Ishikawa (cell line): Measurements from ENCODE around the gene SMPX.

ENCODE experiments used
- CEBPB ChIP-seq: IDR thresholded peaks from 2 replicates; pipeline ENCODE4 v1.6.1; 2012
- CREB1 ChIP-seq: IDR thresholded peaks from 2 replicates; pipeline ENCODE4 v1.6.1; 2012; ENCODE audit warnings: low read depth
- EGR1 ChIP-seq: IDR thresholded peaks from 2 replicates; pipeline ENCODE4 v1.6.1; 2012
- EP300 ChIP-seq: IDR thresholded peaks from 2 replicates; pipeline ENCODE4 v1.6.1; 2012; ENCODE audit warnings: borderline replicate concordance
- FOXM1 ChIP-seq: IDR thresholded peaks from 2 replicates; pipeline ENCODE4 v1.6.1; 2012; ENCODE audit warnings: low read depth, borderline replicate concordance
- NFIC ChIP-seq: IDR thresholded peaks from 2 replicates; pipeline ENCODE4 v1.6.1; 2012
- RAD21 ChIP-seq: IDR thresholded peaks from 2 replicates; pipeline ENCODE4 v1.6.1; 2012; ENCODE audit warnings: low read depth
- REST ChIP-seq: IDR thresholded peaks from 2 replicates; pipeline ENCODE4 v1.6.1; 2012; ENCODE audit warnings: low read depth, mild to moderate bottlenecking
- TAF1 ChIP-seq: IDR thresholded peaks from 2 replicates; pipeline ENCODE4 v1.6.1; 2012; ENCODE audit warnings: low read depth, mild to moderate bottlenecking
- TCF12 ChIP-seq: IDR thresholded peaks from 2 replicates; pipeline ENCODE4 v1.6.1; 2012; ENCODE audit warnings: low read depth
- TEAD4 ChIP-seq: IDR thresholded peaks from 2 replicates; pipeline ENCODE4 v1.6.1; 2012
- YY1 ChIP-seq: IDR thresholded peaks from 2 replicates; pipeline ENCODE4 v1.6.1; 2012; ENCODE audit warnings: low read depth
- ZBTB7A ChIP-seq: IDR thresholded peaks from 2 replicates; pipeline ENCODE4 v1.6.1; 2012; ENCODE audit warnings: low read depth
- TF ChIP-seq, protein P1 (sequence below): IDR thresholded peaks from 2 replicates; pipeline ENCODE4 v1.6.1; 2012
- TF ChIP-seq, protein P2 (sequence below): IDR thresholded peaks from 2 replicates; pipeline ENCODE4 v1.6.1; 2012

The SMPX gene

DNA sequence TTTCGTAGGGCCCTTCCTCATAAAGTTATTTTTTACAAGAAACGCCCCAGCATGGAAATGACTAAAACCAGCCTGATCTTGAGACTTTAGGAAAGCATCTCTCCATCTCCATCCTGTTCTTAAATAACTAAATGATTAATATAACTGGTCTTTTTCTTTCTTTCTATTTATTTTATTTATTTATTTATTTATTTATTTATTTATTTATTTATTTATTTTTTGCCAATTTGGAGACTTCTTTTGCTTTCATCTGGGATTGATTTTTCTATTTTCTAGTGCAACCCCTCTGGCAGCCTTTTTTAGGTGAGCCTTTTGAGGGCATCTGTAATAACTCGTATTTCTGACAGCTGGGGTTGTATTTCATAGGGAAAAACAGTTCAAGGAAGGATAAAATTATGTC is 98.6 kb downstream of the SMPX start:
- no peak for TF ChIP-seq EP300
- no peak for TF ChIP-seq TEAD4
- no peak for TF ChIP-seq FOXM1
- TF ChIP-seq CREB1 = no peak
- TF ChIP-seq, protein P1, sequence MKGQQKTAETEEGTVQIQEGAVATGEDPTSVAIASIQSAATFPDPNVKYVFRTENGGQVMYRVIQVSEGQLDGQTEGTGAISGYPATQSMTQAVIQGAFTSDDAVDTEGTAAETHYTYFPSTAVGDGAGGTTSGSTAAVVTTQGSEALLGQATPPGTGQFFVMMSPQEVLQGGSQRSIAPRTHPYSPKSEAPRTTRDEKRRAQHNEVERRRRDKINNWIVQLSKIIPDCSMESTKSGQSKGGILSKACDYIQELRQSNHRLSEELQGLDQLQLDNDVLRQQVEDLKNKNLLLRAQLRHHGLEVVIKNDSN = no peak
- TF ChIP-seq, protein P2, sequence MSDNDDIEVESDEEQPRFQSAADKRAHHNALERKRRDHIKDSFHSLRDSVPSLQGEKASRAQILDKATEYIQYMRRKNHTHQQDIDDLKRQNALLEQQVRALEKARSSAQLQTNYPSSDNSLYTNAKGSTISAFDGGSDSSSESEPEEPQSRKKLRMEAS = no peak
- TF ChIP-seq ZBTB7A = no peak
- TF ChIP-seq EGR1 = no peak
- no peak for TF ChIP-seq CEBPB
- TF ChIP-seq TCF12 = no peak
- no peak for TF ChIP-seq REST
- no peak for TF ChIP-seq NFIC
- TF ChIP-seq RAD21 = no peak

DNA sequence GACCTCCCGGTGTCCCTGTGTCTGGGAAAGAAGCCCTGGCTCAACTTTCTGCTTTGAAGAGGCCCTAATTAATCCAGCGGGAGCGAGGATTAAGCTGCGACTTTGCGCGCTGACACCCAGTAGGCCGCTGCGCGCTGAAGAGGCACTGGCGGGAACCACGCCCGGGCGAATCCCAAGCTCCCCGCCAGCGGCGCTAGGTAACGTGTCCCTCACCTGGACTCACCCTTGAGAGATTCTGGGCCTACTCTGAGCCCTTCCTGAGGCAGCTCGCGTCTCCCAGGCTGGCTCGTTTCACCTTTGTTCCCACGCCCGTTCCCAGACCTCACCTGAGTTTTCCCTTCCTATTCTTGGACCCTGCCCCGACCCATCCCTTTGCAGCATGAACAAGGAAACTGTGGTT is 99.2 kb downstream of the SMPX start:
- no peak for TF ChIP-seq NFIC
- no peak for TF ChIP-seq EGR1
- no peak for TF ChIP-seq ZBTB7A
- TF ChIP-seq TCF12 = no peak
- TF ChIP-seq YY1 = no peak
- no peak for TF ChIP-seq FOXM1
- no peak for TF ChIP-seq CREB1
- TF ChIP-seq REST = no peak
- no peak for TF ChIP-seq TEAD4
- no peak for TF ChIP-seq TAF1
- TF ChIP-seq, protein P1 = no peak
- TF ChIP-seq, protein P2 = no peak

- TF ChIP-seq ZBTB7A = no peak
- TF ChIP-seq CREB1 = no peak
- TF ChIP-seq EGR1 = no peak
- no peak for TF ChIP-seq NFIC
- TF ChIP-seq, protein P2 = no peak
- TF ChIP-seq CEBPB = no peak
- TF ChIP-seq EP300 = no peak
Measured at GRCh38 chrX:21658152-21658737, 99.7 kb downstream of the SMPX start, which contains the start of gene KLHL34. Gene KLHL34 (minus strand): TSS chrX:21658330. CDS start chrX:21657788, 542 bp downstream.

DNA sequence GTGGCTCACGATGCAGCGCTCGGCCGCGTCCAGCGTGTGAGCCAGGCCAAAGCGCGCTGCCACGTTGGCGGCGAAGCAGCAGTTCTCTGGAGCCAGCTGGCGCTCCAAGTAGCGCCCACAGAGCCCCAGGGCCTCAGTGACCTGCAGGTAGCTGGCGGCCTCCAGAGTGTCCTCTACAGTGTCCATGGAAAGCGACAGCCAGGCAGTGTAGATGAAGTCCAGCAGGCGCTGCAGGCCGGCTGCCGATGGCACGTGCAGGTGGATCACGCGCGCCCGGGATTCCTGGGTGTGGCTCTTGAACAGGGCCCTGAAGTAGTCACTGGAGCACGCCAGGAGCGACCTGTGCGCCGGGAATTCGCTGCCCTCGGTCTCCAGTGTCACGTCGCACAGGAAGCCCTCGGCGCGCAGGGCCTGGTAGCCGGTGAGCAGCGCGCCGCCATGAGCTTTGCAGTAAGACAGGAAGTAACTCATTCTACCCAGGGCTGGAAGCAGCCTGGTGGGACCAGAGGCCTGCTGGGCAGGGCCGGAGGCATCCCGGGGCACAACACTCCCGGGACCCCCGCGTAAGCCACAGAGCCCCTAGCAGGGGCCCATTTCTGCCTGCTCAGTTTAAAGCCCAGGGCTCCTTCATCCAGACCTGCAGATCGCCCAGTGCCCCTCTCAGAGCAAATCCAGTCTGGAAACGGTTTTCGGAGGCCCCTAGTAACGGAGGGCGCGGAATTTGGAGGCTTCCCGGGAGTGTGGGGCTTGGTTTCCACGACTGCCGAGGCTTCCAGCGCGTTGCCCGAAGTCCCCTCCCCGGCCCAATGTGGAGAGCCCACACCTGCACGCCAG is 100.4 kb downstream of the SMPX start:
- no peak for TF ChIP-seq REST
- no peak for TF ChIP-seq FOXM1
- no peak for TF ChIP-seq CREB1
